Right lobe of liver (tissue), 4 donors: ENCODE data around the gene CFAP221.

ENCODE experiments used
- CTCF ChIP-seq, 4 donors: fragments of 200-600 bp in 3 of 4; fragments of 450-650 bp in 1 of 4; IDR thresholded peaks; one replicate each; pipeline versions ENCODE4 v1.5.1 to v1.8.0; 2016 to 2022; ENCODE audit warnings: antibody characterized with exemption in 4 of 4, mild to moderate bottlenecking in 2 of 4
- POLR2A ChIP-seq: fragments of 450-650 bp; IDR thresholded peaks from one replicate; pipeline ENCODE4 v1.6.1; 2017; ENCODE audit warnings: antibody characterized with exemption, mild to moderate bottlenecking
- donor health status: DM: no; HTN: no; CAD: no.
- donor health status: DM: no; HTN: no; CAD: no.
- donor health status: DM: no; HTN: yes; CAD: no.

GRCh38 chr2:119681203-119681867 is 137.1 kb downstream of the CFAP221 start:
- no peak for TF ChIP-seq CTCF (IDR thresholded peaks at IDR 0.05)
- TF ChIP-seq POLR2A = no peak
